NCI-H2196 (cell line): Measurements from ENCODE around the gene WSCD2.
A peak's percentile ranks its signal among the peaks of the same experiment; 100 is the strongest.

Source experiments
- DNase-seq: peaks from one replicate; lab custom pipeline; 2025; ENCODE audit not compliant: unreplicated experiment; lab: John Stamatoyannopoulos, UW

Gene WSCD2

GRCh38 chr12:108152170-108152538 is 23.1 kb downstream of the WSCD2 start:
- no peak for DNase-seq

- DNase-seq, result no peak
Observed at GRCh38 chr12:108156717-108157116, 27.6 kb downstream of the WSCD2 start.

DNA sequence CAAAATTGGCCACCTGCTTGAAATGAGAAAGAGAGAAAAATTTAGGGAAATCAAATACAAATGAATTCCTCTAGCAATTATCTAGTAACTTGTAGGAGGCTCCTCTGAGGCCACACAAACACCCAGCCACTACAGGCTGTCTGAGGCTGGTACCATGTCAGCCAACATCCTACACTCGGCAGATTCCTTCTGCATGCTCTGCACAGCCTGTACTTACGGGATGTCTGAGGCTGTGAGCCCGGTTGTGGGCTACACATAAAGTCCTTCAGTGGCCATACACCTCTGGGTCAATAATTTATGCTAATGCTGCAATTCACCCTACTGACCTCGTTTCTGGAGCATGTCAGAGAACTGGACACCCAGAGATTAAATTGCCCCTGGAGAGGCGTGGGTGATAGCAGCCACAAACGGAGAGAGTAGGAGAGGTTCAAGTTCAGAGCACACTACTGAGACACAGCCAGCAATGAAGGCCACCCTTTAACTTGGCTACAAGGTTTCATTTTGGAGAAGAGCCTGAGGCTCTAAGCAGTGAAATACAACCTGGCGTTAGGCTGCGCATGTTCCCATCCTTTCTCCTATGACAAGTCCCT is 28.9 kb downstream of the WSCD2 start:
- DNase-seq, result no peak

DNA sequence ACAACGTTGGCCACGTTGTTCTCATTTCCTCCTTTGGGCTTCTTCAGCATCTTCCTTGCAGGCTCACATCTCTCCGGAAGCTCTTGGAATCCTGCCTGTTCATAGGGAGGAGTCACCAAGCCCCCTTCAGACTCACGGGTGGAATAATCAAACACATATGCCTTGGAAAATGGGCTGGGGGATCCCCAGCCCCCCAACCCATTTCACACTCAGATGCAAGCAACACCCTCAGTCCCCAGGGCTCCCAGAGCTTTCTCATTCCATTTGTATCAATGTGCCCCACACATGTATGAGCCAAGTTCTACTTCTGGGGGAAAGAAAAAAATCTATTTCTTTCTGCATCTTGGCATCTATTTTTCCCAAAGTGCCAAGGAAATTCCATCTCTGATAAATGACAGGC is 33.1 kb downstream of the WSCD2 start:
- no peak for DNase-seq

DNA sequence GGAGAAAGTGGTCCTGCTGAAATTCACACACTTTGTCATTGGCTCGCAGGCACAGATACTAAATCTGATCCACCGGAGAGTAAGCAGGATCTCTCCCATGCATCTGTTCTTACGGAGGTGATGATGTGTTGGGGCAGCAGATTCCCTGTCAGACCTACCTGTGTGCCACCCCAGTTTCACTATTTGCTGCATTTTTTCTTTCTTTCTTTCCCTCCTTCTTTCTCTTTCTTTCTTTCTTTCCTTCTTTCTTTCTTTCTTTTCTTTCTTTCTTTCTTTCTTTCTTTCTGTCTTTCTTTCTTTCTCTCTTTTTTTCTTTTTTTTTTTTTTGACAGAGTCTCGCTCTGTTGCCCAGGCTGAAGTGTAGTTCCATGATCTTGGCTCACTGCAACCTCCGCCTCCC is 37.4 kb downstream of the WSCD2 start:
- DNase-seq, result no peak

DNA sequence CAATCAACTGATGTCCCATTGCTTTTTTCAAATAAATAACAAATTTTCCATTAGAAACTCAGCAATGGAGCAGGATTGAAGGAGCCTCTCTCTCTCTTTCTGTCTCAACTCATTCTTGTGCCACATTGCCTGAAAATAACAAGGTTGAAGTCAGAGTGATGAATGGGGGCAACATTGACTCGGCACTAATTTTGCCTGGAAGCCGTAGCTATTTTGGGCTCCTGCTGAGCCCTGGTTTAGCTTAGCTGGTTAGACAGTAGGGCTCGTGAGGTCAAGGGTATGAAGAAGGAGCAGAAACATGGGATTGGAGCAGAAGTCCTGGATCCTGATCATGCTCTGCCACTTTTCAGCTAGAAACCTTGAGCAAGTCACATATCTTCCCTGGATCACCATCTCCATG is 38.9 kb downstream of the WSCD2 start:
- no peak for DNase-seq

DNA sequence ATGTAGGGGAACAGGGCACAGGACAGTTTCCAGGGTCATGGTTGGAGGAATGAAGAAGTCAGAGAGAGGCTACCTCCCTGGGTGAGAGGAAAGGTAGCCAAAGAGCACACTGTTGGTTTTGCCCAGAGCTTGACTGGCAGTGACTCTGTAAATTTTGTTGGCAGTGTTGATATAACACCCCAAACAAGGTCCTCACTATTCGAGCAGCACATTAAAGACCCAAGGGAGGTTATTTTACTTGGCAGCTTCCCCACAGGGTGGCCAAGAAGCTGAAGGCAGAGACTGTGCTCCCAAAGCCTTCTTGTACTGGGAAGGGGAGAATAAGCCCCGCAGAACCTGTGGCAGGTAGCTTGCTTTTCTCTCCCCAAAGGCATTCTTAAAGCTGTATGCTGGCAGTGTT is 40.6 kb downstream of the WSCD2 start:
- DNase-seq, result no peak

DNA sequence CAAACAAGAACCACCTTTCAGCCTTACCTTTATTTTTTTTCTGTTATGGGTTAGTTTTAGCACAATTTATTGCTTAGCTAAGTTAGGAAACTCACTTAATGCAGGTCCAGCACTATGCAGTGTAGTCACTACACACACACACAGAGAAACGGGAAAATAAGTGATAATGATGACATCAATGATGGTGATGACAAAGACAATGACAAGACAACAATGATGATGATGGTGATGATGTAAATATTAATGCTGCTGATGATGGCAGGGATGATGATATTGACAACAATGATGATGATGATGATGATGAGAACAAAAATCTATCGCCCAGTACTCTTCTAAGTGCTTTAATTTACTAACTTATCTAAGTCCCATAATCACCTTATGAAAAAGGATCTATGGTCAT is 41.1 kb downstream of the WSCD2 start:
- no peak for DNase-seq

DNA sequence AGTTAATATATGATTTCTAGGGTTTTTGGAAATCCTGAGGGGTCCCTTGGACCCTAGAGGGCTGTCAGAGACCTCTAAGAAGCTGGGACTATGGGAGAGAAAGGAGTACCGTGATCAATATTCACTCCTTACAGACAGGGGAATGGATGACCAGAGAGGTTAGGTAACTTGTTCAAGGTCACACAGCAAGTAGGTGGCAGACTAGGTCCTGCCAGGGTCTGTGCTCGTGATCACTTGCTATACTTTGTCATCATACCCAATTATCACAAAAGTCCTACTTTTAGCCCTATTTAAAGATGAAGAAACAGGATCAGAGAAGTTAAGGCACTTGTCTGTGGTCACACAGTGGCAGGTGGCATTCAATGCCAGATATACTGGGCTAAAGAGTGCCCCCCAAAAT is 42.9 kb downstream of the WSCD2 start:
- no peak for DNase-seq

GRCh38 chr12:108173160-108173559 is 44.1 kb downstream of the WSCD2 start:
- peak; percentile 19 for DNase-seq

DNA sequence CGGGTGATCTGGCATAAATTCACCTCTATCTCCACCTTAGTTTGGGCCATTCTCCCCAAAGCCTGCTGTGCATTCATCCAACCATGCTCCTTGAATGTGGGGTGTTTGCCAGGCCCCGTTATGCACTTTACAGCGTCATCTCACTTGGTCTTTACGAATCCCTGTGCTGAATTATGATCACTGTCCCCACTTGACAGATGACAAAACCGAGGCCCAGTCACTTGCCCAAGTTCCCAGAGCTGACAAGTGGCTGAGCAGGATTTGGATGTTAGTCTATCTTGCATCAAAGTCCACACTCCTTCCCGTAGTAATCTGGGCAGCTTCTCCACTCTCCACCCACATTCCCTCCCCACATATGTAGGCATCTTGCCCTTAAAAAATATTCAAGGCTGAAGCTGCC is 44.8 kb downstream of the WSCD2 start:
- no peak for DNase-seq

DNA sequence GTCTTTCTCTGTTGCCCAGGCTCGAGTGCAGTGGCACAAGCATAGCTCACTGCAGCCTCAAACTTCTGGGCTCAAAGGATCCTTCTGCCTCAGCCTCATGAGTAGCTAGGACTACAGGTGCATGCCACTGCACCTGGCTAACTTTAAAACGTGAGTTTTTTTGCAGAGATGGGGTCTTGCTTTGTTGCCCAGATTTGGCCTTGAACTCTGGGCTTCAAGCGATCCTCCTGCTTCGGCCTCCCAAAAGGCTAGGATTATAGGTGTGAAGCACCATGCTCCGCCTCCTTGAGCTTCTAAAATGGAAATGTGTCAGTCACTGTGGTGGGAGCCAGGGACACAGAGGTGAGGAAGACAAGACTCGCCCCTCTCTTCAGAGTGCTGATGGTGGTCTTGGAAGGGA is 45.6 kb downstream of the WSCD2 start:
- DNase-seq, result no peak

DNA sequence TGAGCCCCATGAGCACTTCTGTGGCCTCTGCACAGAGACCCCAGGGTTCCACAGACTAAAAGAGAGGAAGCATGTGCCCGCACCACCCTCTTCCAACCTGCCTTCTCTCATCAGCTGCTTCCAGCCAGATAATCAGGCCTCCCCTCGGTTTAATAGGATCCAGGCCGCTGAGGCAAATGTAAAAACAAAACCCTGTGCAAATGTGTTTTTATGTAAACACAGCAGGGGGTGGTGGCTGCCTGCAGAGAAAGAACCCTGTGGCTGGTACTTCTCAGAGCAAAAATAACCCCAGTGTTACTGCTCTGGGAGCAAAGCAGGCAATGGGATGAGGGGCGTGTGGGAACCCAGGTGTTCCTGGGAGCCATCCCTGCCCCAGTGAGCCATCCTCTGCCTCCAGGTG is 46.2 kb downstream of the WSCD2 start:
- no peak for DNase-seq

DNA sequence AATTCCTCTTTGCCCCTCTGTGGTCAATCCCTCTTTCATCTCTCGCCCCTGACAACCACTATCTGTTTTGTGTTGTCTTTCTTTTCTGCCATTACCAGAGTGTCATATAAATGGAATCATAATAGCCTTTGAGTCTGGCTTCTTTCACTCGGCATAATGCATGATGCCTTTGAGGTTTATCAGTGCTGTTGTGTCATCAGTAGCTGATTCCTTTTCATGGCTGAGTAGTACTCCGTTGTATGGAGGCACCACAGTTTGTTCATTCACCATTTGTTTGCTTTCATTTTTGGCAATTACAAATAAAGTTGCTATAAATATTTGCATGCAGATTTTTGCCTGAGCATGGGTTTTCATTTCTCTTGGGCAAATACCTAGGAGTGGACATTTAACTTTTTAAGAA is 47.2 kb downstream of the WSCD2 start:
- DNase-seq, result no peak

GRCh38 chr12:108177131-108177530 is 48.0 kb downstream of the WSCD2 start:
- no peak for DNase-seq

- no peak for DNase-seq
Observed at GRCh38 chr12:108179305-108179704, 50.2 kb downstream of the WSCD2 start.

GRCh38 chr12:108180255-108181094 is 51.4 kb downstream of the WSCD2 start:
- no peak for DNase-seq

- no peak for DNase-seq
Observed at GRCh38 chr12:108181095-108181454, 52.0 kb downstream of the WSCD2 start.

DNA sequence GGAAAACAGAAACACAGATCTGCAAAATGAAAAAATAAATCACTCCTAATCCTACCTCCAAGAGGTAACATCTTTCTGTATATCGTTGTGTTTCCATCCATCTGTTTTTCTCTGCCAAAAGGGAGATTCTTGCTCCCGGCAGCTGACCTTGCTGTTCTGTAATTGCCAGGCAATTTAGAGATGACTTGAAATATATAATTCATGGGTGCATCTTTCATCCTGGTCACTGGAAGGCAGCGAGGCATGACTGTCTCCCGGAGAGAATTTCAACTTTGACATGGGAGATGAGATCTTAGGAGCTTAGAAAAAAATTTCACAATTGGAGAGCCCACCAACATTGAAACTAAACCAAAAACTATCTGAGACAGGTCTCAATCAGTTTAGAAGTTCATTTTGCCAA is 53.0 kb downstream of the WSCD2 start:
- DNase-seq, result no peak

- no peak for DNase-seq
Observed at GRCh38 chr12:108185002-108185401, 55.9 kb downstream of the WSCD2 start.

- DNase-seq, result no peak
Observed at GRCh38 chr12:108187831-108188230, 58.7 kb downstream of the WSCD2 start.

DNA sequence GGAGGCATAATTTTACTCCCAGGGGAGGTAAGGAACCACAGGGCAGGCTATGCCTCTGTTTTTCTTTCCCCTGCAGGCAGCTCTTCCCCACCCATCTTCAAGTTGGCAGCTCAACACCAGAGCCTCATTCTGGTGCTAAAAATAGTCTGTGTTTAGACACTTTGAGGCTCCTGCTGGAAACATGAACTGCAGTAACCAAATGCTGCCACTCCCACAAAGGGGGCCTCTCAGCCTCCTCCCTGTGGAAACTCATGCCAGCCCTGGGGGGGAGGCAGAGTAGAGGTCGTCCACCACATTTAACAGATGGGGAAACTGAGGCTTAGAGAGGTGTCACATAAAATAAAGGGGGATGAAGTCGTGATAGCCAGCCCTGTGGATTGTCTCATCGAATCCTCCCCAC is 61.4 kb downstream of the WSCD2 start:
- no peak for DNase-seq

GRCh38 chr12:108191086-108191485 is 62.0 kb downstream of the WSCD2 start:
- DNase-seq, result no peak
